ENCODE data around the gene ACSF3. TPM values are rescaled to one million over a fixed set of nuclear protein-coding genes. Genes with fewer than 3 reads are reported as not detected.

The ACSF3 gene
- total and polyA plus RNA-seq, 2 donors (not counting 1 experiment from before 2014, with no cell fraction given): 45.2 to 113 TPM

- H3K27ac ChIP-seq (ENCODE audit: low read length in 2 of 2): no peak overlapping the region
- ChIA-PET CTCF (no interaction called here), POLR2A (no interaction called here)
- no peak overlapping the region for H3K27ac Mint-ChIP-seq
- no peaks in the 10 kb centered on the region for H3K9me3 Mint-ChIP-seq (ENCODE audit: insufficient read depth)
- peaks cover 0 to 7% (median 0%) of the 10 kb centered on the region in 4 experiments for H3K27me3 ChIP-seq (replicated peaks in 1 of 4; ENCODE audit: control extremely low read depth in 1 of 4, control insufficient read depth in 3 of 4, insufficient read depth in 4 of 4, low read length in 3 of 4)
- H3K4me2 ChIP-seq (replicated peaks; ENCODE audit: low read depth, low read length, poor library complexity, severe bottlenecking): no peak overlapping the region
- WGBS (ENCODE audit: insufficient coverage): 88% methylated on average over 15 of the region's 15 CpGs
- no peak overlapping the region for H3K9ac ChIP-seq (ENCODE audit: low read length)
- H3K4me3 Mint-ChIP-seq: no peak overlapping the region
- ATAC-seq (ENCODE audit: low read depth): no peak
- no peak overlapping the region for H3K4me3 ChIP-seq (ENCODE audit: control extremely low read depth in 1 of 5, extremely low read depth in 1 of 5, insufficient read depth in 1 of 5, low read depth in 2 of 5, low read length in 4 of 5)
- no peaks in the 10 kb centered on the region for H3K27me3 Mint-ChIP-seq
- H3K4me1 Mint-ChIP-seq: peaks cover 3% of the 10 kb centered on the region
- H2AFZ ChIP-seq (ENCODE audit: insufficient read depth, low read depth, low read length, poor library complexity, severe bottlenecking): no peak overlapping the region
- H4K20me1 ChIP-seq (ENCODE audit: control insufficient read depth, insufficient read depth, low read length, poor library complexity, severe bottlenecking): no peaks in the 10 kb centered on the region
- H3K36me3 ChIP-seq (replicated peaks in 1 of 2; ENCODE audit: control extremely low read depth in 1 of 2, control insufficient read depth in 1 of 2, extremely low read depth in 1 of 2, insufficient read depth in 2 of 2, low read length in 1 of 2): no peaks in the 10 kb centered on the region
- H3K4me1 ChIP-seq (ENCODE audit: control insufficient read depth in 2 of 2, insufficient read depth in 2 of 2, low read length in 2 of 2): no peaks in the 10 kb centered on the region
- peaks cover 0 to 5% (median 0%) of the 10 kb centered on the region in 3 donors for H3K9me3 ChIP-seq (ENCODE audit: control extremely low read depth in 1 of 3, control insufficient read depth in 2 of 3, insufficient read depth in 1 of 3, low read length in 2 of 3)
- no peak for TF ChIP-seq EZH2 (IDR thresholded peaks at IDR 0.05; ENCODE audit: borderline replicate concordance, insufficient read depth, low read depth, low read length, poor library complexity, severe bottlenecking)
- TF ChIP-seq, protein P1, sequence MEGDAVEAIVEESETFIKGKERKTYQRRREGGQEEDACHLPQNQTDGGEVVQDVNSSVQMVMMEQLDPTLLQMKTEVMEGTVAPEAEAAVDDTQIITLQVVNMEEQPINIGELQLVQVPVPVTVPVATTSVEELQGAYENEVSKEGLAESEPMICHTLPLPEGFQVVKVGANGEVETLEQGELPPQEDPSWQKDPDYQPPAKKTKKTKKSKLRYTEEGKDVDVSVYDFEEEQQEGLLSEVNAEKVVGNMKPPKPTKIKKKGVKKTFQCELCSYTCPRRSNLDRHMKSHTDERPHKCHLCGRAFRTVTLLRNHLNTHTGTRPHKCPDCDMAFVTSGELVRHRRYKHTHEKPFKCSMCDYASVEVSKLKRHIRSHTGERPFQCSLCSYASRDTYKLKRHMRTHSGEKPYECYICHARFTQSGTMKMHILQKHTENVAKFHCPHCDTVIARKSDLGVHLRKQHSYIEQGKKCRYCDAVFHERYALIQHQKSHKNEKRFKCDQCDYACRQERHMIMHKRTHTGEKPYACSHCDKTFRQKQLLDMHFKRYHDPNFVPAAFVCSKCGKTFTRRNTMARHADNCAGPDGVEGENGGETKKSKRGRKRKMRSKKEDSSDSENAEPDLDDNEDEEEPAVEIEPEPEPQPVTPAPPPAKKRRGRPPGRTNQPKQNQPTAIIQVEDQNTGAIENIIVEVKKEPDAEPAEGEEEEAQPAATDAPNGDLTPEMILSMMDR (IDR thresholded peaks at IDR 0.05): no peak
- intact Hi-C loops (cut with micrococcal nuclease): no loop called here
- H3K79me2 ChIP-seq (ENCODE audit: control insufficient read depth, insufficient read depth, low read length): no peaks in the 10 kb centered on the region
- DNase-seq: no peak
These were observed 39.4 kb upstream of the ACSF3 start for GRCh38 chr16:89054261-89054661.

DNA sequence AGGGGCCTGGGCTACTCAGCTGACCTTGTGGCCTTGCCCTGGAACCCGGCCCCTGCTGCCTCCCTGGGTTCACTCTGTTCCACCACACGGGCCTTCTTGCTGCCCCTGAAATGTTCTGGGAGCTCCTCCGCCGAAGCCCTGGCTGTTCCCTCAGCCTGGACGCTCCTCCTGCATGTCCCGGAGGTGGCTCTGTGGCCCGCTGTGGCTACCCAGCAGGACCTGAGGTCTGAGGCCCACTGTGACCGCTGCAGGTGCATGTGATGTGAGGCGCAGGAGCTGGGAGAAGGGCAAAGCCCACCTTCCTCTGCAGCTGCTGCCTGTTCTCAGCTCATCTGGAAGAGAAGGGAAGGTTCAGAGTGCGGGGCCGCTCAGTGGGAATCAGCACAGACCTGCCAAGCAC, 38.9 kb upstream of the ACSF3 start:
- H3K9me3 Mint-ChIP-seq (ENCODE audit: insufficient read depth): no peaks in the 10 kb centered on the region

More for the DNA sequence above, 38.9 kb upstream of the ACSF3 start:
- Histone ChIP-seq H2AFZ (ENCODE audit: insufficient read depth, low read depth, low read length, poor library complexity, severe bottlenecking) (no peak overlapping the region), H3K4me2 (replicated peaks; ENCODE audit: low read depth, low read length, poor library complexity, severe bottlenecking) (no peak overlapping the region), H3K27me3 (replicated peaks in 1 of 4; ENCODE audit: control extremely low read depth in 1 of 4, control insufficient read depth in 3 of 4, insufficient read depth in 4 of 4, low read length in 3 of 4) (peaks cover 0 to 7% (median 0%) of the 10 kb centered on the region in 4 experiments), H3K36me3 (replicated peaks in 1 of 2; ENCODE audit: control extremely low read depth in 1 of 2, control insufficient read depth in 1 of 2, extremely low read depth in 1 of 2, insufficient read depth in 2 of 2, low read length in 1 of 2) (no peaks in the 10 kb centered on the region), H3K4me1 (ENCODE audit: control insufficient read depth in 2 of 2, insufficient read depth in 2 of 2, low read length in 2 of 2) (peaks cover 0 to under 1% of the 10 kb centered on the region in 2 donors), H4K20me1 (ENCODE audit: control insufficient read depth, insufficient read depth, low read length, poor library complexity, severe bottlenecking) (no peaks in the 10 kb centered on the region), H3K79me2 (ENCODE audit: control insufficient read depth, insufficient read depth, low read length) (no peaks in the 10 kb centered on the region), H3K27ac (ENCODE audit: low read length in 2 of 2) (no peak overlapping the region), H3K9ac (ENCODE audit: low read length) (no peak overlapping the region), H3K9me3 (ENCODE audit: control extremely low read depth in 1 of 3, control insufficient read depth in 2 of 3, insufficient read depth in 1 of 3, low read length in 2 of 3) (peaks cover 0 to 5% (median 0%) of the 10 kb centered on the region in 3 donors), H3K4me3 (ENCODE audit: control extremely low read depth in 1 of 5, extremely low read depth in 1 of 5, insufficient read depth in 1 of 5, low read depth in 2 of 5, low read length in 4 of 5) (no peak overlapping the region)
- no peak overlapping the region for H3K27ac Mint-ChIP-seq
- DNase-seq (no peak), ATAC-seq (ENCODE audit: low read depth) (no peak)
- no peak overlapping the region for H3K4me3 Mint-ChIP-seq
- POLR2A ChIA-PET: no interaction called here
- CTCF ChIA-PET: no interaction called here
- peaks cover 3% of the 10 kb centered on the region for H3K4me1 Mint-ChIP-seq
- WGBS (ENCODE audit: insufficient coverage): 98% methylated on average over 11 of the region's 11 CpGs
- no peak for TF ChIP-seq EZH2 (IDR thresholded peaks at IDR 0.05; ENCODE audit: borderline replicate concordance, insufficient read depth, low read depth, low read length, poor library complexity, severe bottlenecking)
- TF ChIP-seq, protein P1 (IDR thresholded peaks at IDR 0.05): no peak
- no peaks in the 10 kb centered on the region for H3K27me3 Mint-ChIP-seq
- intact Hi-C loops (cut with micrococcal nuclease): no loop called here

All from B cell (primary cell).